ENCODE results near the gene EMC10.

EMC10 gene

GRCh38 chr19:50512112-50512998 lies 36.0 kb downstream of the EMC10 start (continued):
- no peak for TF ChIP-seq ATF2 (tag by site-specific recombination; IDR thresholded peaks at IDR 0.05; ENCODE audit: low read depth)
- no peak for TF ChIP-seq ZNF629 (tag by site-specific recombination; IDR thresholded peaks at IDR 0.05)

GRCh38 chr19:50512999-50513745 lies 36.9 kb downstream of the EMC10 start:
- peaks cover 5% of the 10 kb centered on the region for H3K4me1 ChIP-seq (ENCODE audit: control insufficient read depth, insufficient read depth, low read length)
- H3K27ac ChIP-seq (ENCODE audit: extremely low read depth, low read depth, low read length) = no peak overlapping the region
- H3K4me3 ChIP-seq (ENCODE audit: low read depth, low read length) = no peak overlapping the region
- peaks cover 0 to under 1% of the 10 kb centered on the region in 2 experiments; a peak in 1 of 3 replicates for H3K36me3 ChIP-seq (ENCODE audit: control insufficient read depth in 2 of 2, insufficient read depth in 1 of 2, low read length in 2 of 2)
- H3K9me3 ChIP-seq (ENCODE audit: control insufficient read depth, insufficient read depth, low read depth, low read length) = no peaks in the 10 kb centered on the region
- ChIA-PET POLR2A (no interaction called here), CTCF (interaction anchor here (2.6 to 2.7 kb wide), 2 partner anchors 24 to 25 kb away, joined by 6 to 11 read pairs; no protein-coding TSS in a partner anchor)
- TF ChIP-seq ZNF747 (tag by site-specific recombination; IDR thresholded peaks at IDR 0.05) (no peak), ZNF398 (tag by site-specific recombination; IDR thresholded peaks at IDR 0.05) (0 out of 2 replicates have a peak, but pooled peaks have one; percentile 28), ZNF596 (tag by site-specific recombination; IDR thresholded peaks at IDR 0.05) (0 out of 2 replicates have a peak, but pooled peaks have one; percentile 0), ZFP3 (tag by site-specific recombination; IDR thresholded peaks at IDR 0.05; ENCODE audit: low read depth) (no peak), ZBTB17 (tag by site-specific recombination; IDR thresholded peaks at IDR 0.05) (no peak), ZBTB48 (tag by site-specific recombination; IDR thresholded peaks at IDR 0.05) (no peak), FEZF1 (tag by site-specific recombination; IDR thresholded peaks at IDR 0.05) (no peak)
- TF ChIP-seq, protein P1, sequence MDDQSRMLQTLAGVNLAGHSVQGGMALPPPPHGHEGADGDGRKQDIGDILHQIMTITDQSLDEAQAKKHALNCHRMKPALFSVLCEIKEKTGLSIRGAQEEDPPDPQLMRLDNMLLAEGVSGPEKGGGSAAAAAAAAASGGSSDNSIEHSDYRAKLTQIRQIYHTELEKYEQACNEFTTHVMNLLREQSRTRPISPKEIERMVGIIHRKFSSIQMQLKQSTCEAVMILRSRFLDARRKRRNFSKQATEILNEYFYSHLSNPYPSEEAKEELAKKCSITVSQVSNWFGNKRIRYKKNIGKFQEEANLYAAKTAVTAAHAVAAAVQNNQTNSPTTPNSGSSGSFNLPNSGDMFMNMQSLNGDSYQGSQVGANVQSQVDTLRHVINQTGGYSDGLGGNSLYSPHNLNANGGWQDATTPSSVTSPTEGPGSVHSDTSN (CRISPR knock-in tag; IDR thresholded peaks at IDR 0.05) = no peak
- TF ChIP-seq, protein P2, sequence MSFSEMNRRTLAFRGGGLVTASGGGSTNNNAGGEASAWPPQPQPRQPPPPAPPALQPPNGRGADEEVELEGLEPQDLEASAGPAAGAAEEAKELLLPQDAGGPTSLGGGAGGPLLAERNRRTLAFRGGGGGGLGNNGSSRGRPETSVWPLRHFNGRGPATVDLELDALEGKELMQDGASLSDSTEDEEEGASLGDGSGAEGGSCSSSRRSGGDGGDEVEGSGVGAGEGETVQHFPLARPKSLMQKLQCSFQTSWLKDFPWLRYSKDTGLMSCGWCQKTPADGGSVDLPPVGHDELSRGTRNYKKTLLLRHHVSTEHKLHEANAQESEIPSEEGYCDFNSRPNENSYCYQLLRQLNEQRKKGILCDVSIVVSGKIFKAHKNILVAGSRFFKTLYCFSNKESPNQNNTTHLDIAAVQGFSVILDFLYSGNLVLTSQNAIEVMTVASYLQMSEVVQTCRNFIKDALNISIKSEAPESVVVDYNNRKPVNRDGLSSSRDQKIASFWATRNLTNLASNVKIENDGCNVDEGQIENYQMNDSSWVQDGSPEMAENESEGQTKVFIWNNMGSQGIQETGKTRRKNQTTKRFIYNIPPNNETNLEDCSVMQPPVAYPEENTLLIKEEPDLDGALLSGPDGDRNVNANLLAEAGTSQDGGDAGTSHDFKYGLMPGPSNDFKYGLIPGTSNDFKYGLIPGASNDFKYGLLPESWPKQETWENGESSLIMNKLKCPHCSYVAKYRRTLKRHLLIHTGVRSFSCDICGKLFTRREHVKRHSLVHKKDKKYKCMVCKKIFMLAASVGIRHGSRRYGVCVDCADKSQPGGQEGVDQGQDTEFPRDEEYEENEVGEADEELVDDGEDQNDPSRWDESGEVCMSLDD (tag by site-specific recombination; IDR thresholded peaks at IDR 0.05) = 0 out of 2 replicates have a peak, but pooled peaks have one; percentile 23
- TF ChIP-seq, protein P3, sequence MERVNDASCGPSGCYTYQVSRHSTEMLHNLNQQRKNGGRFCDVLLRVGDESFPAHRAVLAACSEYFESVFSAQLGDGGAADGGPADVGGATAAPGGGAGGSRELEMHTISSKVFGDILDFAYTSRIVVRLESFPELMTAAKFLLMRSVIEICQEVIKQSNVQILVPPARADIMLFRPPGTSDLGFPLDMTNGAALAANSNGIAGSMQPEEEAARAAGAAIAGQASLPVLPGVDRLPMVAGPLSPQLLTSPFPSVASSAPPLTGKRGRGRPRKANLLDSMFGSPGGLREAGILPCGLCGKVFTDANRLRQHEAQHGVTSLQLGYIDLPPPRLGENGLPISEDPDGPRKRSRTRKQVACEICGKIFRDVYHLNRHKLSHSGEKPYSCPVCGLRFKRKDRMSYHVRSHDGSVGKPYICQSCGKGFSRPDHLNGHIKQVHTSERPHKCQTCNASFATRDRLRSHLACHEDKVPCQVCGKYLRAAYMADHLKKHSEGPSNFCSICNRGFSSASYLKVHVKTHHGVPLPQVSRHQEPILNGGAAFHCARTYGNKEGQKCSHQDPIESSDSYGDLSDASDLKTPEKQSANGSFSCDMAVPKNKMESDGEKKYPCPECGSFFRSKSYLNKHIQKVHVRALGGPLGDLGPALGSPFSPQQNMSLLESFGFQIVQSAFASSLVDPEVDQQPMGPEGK (tag by site-specific recombination; IDR thresholded peaks at IDR 0.05) = peak; percentile 50

All from HEK293 (cell line).